ENCODE results near the gene MOB1B. TPM values are rescaled to one million over a fixed set of nuclear protein-coding genes. Genes with fewer than 3 reads are reported as not detected.
A peak's percentile ranks its signal among the peaks of the same experiment; 100 is the strongest.

Gene MOB1B
- total RNA-seq, 1 donor from 2014 or later = 34.6 TPM

DNA sequence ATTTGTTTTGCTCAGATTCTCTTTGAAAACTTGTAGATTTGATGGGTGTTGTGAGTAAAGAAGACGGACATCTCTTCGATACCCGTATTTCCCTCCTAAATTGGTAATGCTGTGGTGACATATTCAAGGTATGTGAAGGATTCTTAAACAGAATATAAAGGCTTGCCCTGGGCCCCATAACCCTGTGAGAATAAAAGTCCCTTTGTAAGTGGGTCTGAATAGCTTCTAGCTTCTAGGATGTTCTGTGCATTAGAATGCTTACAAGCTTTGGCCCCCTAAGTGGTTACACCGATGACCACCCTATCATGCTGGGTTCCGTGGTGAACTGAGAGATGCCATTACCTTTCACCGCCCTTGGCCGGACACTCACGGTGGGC is 574 bp upstream of the MOB1B start:
- peaks cover 27% of the 10 kb centered on the region for H3K4me1 ChIP-seq
- no peaks in the 10 kb centered on the region for H3K9me3 ChIP-seq
- peaks cover 6% of the 10 kb centered on the region for H3K36me3 ChIP-seq
- DNase-seq = no peak
- peak overlapping the region; percentile 86 for H3K27ac ChIP-seq
- no peak for ATAC-seq
- intact Hi-C loops (cut with DNase I) = no loop called here
- H3K27me3 ChIP-seq (ENCODE audit: low read depth) = no peaks in the 10 kb centered on the region
- H3K4me3 ChIP-seq = peak overlapping the region; percentile 86
- TF ChIP-seq CTCF (IDR thresholded peaks at IDR 0.05) = no peak

DNA sequence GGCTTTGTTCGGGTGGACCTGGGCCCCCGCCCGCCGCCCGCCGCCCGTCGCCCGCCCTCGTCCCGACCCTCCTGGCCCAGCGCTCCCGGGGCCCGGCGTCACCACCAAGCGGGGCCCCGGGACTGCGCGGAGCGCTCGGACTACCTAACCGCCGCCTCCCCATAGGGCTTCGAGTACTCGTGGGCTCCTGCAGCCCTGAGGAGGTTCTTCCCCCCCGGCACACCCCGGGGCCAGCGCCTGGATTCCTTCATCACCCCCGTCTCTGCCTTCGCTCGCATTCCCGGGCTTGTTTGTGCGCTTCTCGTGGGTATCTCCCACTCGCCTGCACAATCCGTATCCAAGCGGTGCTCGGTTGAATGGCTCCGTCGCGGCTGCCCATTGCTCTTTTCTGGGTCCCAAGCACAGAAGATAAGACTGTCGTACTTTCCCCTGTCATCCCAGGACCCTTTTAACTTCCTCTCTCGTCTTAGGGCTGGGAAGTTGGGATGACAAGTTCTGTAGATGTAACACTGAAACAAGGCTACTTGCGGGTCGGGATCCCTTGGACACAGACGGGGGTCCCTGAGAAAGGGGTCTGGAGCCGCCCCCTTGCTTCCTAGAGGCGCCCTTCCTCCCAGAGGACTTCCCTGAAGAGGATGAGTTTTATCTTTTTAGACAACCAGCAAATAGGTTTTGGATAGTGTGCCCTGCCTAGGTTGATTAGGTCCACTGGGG is 565 bp downstream of the MOB1B start:
- peak; percentile 83 to 85 for ATAC-seq
- Histone ChIP-seq H3K27ac (peak overlapping the region; percentile 86), H3K9me3 (no peaks in the 10 kb centered on the region), H3K4me3 (peak overlapping the region; percentile 86), H3K27me3 (ENCODE audit: low read depth) (no peaks in the 10 kb centered on the region), H3K4me1 (peaks cover 27% of the 10 kb centered on the region), H3K36me3 (peaks cover 6% of the 10 kb centered on the region)
- intact Hi-C loops (cut with DNase I) = no loop called here
- TF ChIP-seq CTCF (IDR thresholded peaks at IDR 0.05) = no peak
- DNase-seq = no peak

DNA sequence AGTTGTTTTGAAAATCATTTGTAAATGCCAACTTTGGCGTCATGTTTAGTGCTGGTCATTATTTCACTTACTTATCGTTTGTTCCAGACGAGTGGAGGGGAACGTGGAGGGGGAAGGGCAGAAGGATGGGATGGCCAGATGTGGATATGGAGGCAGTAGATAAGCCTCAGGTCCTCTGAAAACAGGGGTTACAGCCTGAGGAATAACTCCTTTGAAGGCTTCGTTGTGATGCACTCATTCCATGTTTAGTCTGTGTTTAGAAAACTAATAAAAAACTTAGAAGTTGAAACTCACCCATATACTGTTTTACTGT is 1.1 kb downstream of the MOB1B start:
- H3K27me3 ChIP-seq (ENCODE audit: low read depth) = no peaks in the 10 kb centered on the region
- peaks cover 6% of the 10 kb centered on the region for H3K36me3 ChIP-seq
- ATAC-seq (no peak), DNase-seq (no peak)
- intact Hi-C loops (cut with DNase I) = no loop called here
- peak overlapping the region; percentile 86 for H3K27ac ChIP-seq
- TF ChIP-seq CTCF (IDR thresholded peaks at IDR 0.05) = no peak
- peak overlapping the region; percentile 86 for H3K4me3 ChIP-seq
- peaks cover 27% of the 10 kb centered on the region for H3K4me1 ChIP-seq
- H3K9me3 ChIP-seq = no peaks in the 10 kb centered on the region

- no peak for DNase-seq
- H3K4me3 ChIP-seq = no peak overlapping the region
- intact Hi-C loops (cut with DNase I) = no loop called here
- H3K4me1 ChIP-seq = peaks cover 15% of the 10 kb centered on the region
- TF ChIP-seq CTCF (IDR thresholded peaks at IDR 0.05) = no peak
- no peaks in the 10 kb centered on the region for H3K9me3 ChIP-seq
- H3K27me3 ChIP-seq (ENCODE audit: low read depth) = no peaks in the 10 kb centered on the region
- H3K27ac ChIP-seq = no peak overlapping the region
- peaks cover 6% of the 10 kb centered on the region for H3K36me3 ChIP-seq
- no peak for ATAC-seq
Measured at GRCh38 chr4:70908993-70909556, 6.9 kb downstream of the MOB1B start.

- no peak overlapping the region for H3K27ac ChIP-seq
- no peak for TF ChIP-seq CTCF (IDR thresholded peaks at IDR 0.05)
- no peaks in the 10 kb centered on the region for H3K9me3 ChIP-seq
- H3K36me3 ChIP-seq = no peaks in the 10 kb centered on the region
- intact Hi-C loops (cut with DNase I) = no loop called here
- ATAC-seq = no peak
- DNase-seq = no peak
- H3K27me3 ChIP-seq (ENCODE audit: low read depth) = no peaks in the 10 kb centered on the region
- no peak overlapping the region for H3K4me3 ChIP-seq
- peaks cover 15% of the 10 kb centered on the region for H3K4me1 ChIP-seq
Measured at GRCh38 chr4:70914000-70914399, 11.8 kb downstream of the MOB1B start.

Data from lower lobe of right lung (tissue), 2 donors.